Cortex of kidney (tissue), 1 donor: ENCODE data around the gene MDK.

Source experiments
- DNase-seq: peaks from one replicate; lab custom pipeline; 2025; lab: John Stamatoyannopoulos, UW

Gene MDK

GRCh38 chr11:46404476-46405017 is 23.1 kb downstream of the MDK start:
- no peak for DNase-seq

- DNase-seq: no peak
Measured at GRCh38 chr11:46407635-46408034, 26.2 kb downstream of the MDK start.

- no peak for DNase-seq
Measured at GRCh38 chr11:46408407-46408986, 27.0 kb downstream of the MDK start.

GRCh38 chr11:46410021-46410420 is 28.6 kb downstream of the MDK start:
- no peak for DNase-seq

GRCh38 chr11:46413760-46414465 is 32.4 kb downstream of the MDK start:
- no peak for DNase-seq

GRCh38 chr11:46414466-46414796 is 33.0 kb downstream of the MDK start:
- no peak for DNase-seq

GRCh38 chr11:46414879-46415278 is 33.4 kb downstream of the MDK start:
- no peak for DNase-seq

- no peak for DNase-seq
Measured at GRCh38 chr11:46417711-46418110, 36.2 kb downstream of the MDK start.

GRCh38 chr11:46418751-46419150 is 37.3 kb downstream of the MDK start:
- DNase-seq: no peak

- DNase-seq: no peak
Measured at GRCh38 chr11:46420513-46420912, 39.0 kb downstream of the MDK start.

GRCh38 chr11:46421257-46421880 is 39.9 kb downstream of the MDK start:
- no peak for DNase-seq

GRCh38 chr11:46422588-46422987 is 41.1 kb downstream of the MDK start:
- DNase-seq: no peak

- no peak for DNase-seq
Measured at GRCh38 chr11:46426233-46426991, 44.9 kb downstream of the MDK start.

- DNase-seq: no peak
Measured at GRCh38 chr11:46427364-46427763, 45.9 kb downstream of the MDK start.

GRCh38 chr11:46429717-46430116 is 48.2 kb downstream of the MDK start:
- DNase-seq: no peak

GRCh38 chr11:46431211-46431610 is 49.7 kb downstream of the MDK start:
- DNase-seq: no peak
